ENCODE measurements around the gene SSH2. TPM values are rescaled to one million over a fixed set of nuclear protein-coding genes. Genes with fewer than 3 reads are reported as not detected.
"Not testable (repeated sequence)": the region's sequence is repeated elsewhere in the genome, so short reads cannot be mapped to it uniquely, and the experiment has no call there.

SSH2 gene
- total RNA-seq, 1 donor from 2014 or later, result 72.0 TPM

GRCh38 chr17:29791336-29792080 lies 138.5 kb downstream of the SSH2 start:
- H3K27ac ChIP-seq, result no peak overlapping the region
- intact Hi-C loops (cut with DNase I), result no loop called here
- H3K4me1 ChIP-seq, result peaks cover 13% of the 10 kb centered on the region
- no peak overlapping the region for H3K4me3 ChIP-seq
- ATAC-seq (no peak), DNase-seq (no peak)
- TF ChIP-seq CTCF (IDR thresholded peaks at IDR 0.05), result no peak
- H3K9me3 ChIP-seq, result no peaks in the 10 kb centered on the region
- H3K36me3 ChIP-seq, result no peaks in the 10 kb centered on the region
- no peaks in the 10 kb centered on the region for H3K27me3 ChIP-seq

GRCh38 chr17:29789196-29790170 lies 140.5 kb downstream of the SSH2 start:
- no peak overlapping the region for H3K4me3 ChIP-seq
- H3K27me3 ChIP-seq, result no peaks in the 10 kb centered on the region
- peaks cover 21% of the 10 kb centered on the region for H3K4me1 ChIP-seq
- intact Hi-C loops (cut with DNase I), result no loop called here
- no peak for TF ChIP-seq CTCF (IDR thresholded peaks at IDR 0.05)
- H3K9me3 ChIP-seq, result no peaks in the 10 kb centered on the region
- peak; percentile 92 for ATAC-seq
- H3K36me3 ChIP-seq, result no peaks in the 10 kb centered on the region
- peak; percentile 74 for DNase-seq
- peak overlapping the region; percentile 55 for H3K27ac ChIP-seq

GRCh38 chr17:29787995-29788394 lies 142.0 kb downstream of the SSH2 start:
- DNase-seq (no peak), ATAC-seq (no peak)
- no peak overlapping the region for H3K4me3 ChIP-seq
- H3K9me3 ChIP-seq, result no peaks in the 10 kb centered on the region
- no peak for TF ChIP-seq CTCF (IDR thresholded peaks at IDR 0.05)
- H3K27ac ChIP-seq, result no peak overlapping the region
- no peaks in the 10 kb centered on the region for H3K36me3 ChIP-seq
- H3K27me3 ChIP-seq, result no peaks in the 10 kb centered on the region
- intact Hi-C loops (cut with DNase I), result no loop called here
- H3K4me1 ChIP-seq, result peaks cover 21% of the 10 kb centered on the region

- Histone ChIP-seq H3K4me3 (no peak overlapping the region), H3K4me1 (peaks cover 15% of the 10 kb centered on the region), H3K27ac (no peak overlapping the region), H3K9me3 (no peaks in the 10 kb centered on the region), H3K27me3 (no peaks in the 10 kb centered on the region), H3K36me3 (no peaks in the 10 kb centered on the region)
- intact Hi-C loops (cut with DNase I), result no loop called here
- TF ChIP-seq CTCF (IDR thresholded peaks at IDR 0.05), result no peak
- no peak for ATAC-seq
- no peak for DNase-seq
These were observed 147.1 kb downstream of the SSH2 start for GRCh38 chr17:29782917-29783316.

GRCh38 chr17:29779812-29780190 lies 150.2 kb downstream of the SSH2 start:
- not testable (repeated sequence) for H3K27me3 ChIP-seq, H3K4me1 ChIP-seq, H3K36me3 ChIP-seq, H3K27ac ChIP-seq, ATAC-seq, DNase-seq, H3K4me3 ChIP-seq, H3K9me3 ChIP-seq
- intact Hi-C loops (cut with DNase I), result loop anchor here (10.0 kb wide), 1 partner anchor 145 kb away; no protein-coding TSS in a partner anchor
